SK-N-MC (cell line): ENCODE measurements around the gene KNTC1.
"Not testable (repeated sequence)": the region's sequence is repeated elsewhere in the genome, so short reads cannot be mapped to it uniquely, and the experiment has no call there.

Experiments
- DNase-seq: peaks from one replicate; pipeline ENCODE4 v3.0.0-alpha.2; 2011; ENCODE audit warnings: low read depth, low spot score
- H3K27ac ChIP-seq: fragments of 200-600 bp; sonication (generic); 2 replicates; pipeline ENCODE4 v1.5.1; 2016; ENCODE audit warnings: mixed run types
- H3K36me3 ChIP-seq: fragments of 200-600 bp; sonication (generic); 2 replicates; pipeline ENCODE4 v1.6.1; 2017; ENCODE audit warnings: antibody characterized with exemption, low read length, mixed read lengths; ENCODE audit not compliant: insufficient read depth
- H3K4me3 ChIP-seq: fragments of 200-600 bp; sonication (generic); 2 replicates; pipeline ENCODE4 v1.5.1; 2016
- H3K9ac ChIP-seq: fragments of 200-600 bp; sonication (generic); 2 replicates; pipeline ENCODE4 v1.8.0; 2017; ENCODE audit warnings: mixed run types, mixed read lengths; ENCODE audit not compliant: insufficient read length
- H3K9me3 ChIP-seq: fragments of 200-600 bp; sonication (generic); 2 replicates; pipeline ENCODE4 v1.6.1; 2017; ENCODE audit warnings: low read depth, mild to moderate bottlenecking, antibody characterized with exemption, low read length, moderate library complexity, mixed read lengths
- EZH2 ChIP-seq: fragments of 200-600 bp; sonication (generic); IDR thresholded peaks from one replicate; pipeline ENCODE4 v1.6.1; 2017; ENCODE audit warnings: antibody characterized with exemption
- FOXP2 ChIP-seq: optimal IDR thresholded peaks from 2 replicates; pipeline ENCODE3; 2011; ENCODE audit warnings: mild to moderate bottlenecking, moderate library complexity; ENCODE audit not compliant: insufficient read depth; ENCODE audit errors: extremely low read length, control extremely low read depth
- POLR2AphosphoS5 ChIP-seq: IDR thresholded peaks from 2 replicates; pipeline ENCODE4 v1.6.1; 2012; ENCODE audit warnings: mild to moderate bottlenecking, low read depth, low read length, borderline replicate concordance

KNTC1 gene

GRCh38 chr12:122569288-122569687, 42.2 kb downstream of the KNTC1 start:
- Histone ChIP-seq H3K27ac (no peak overlapping the region), H3K9me3 (no peaks in the 10 kb centered on the region), H3K9ac (no peak overlapping the region), H3K4me3 (no peak overlapping the region), H3K36me3 (peaks cover 73% of the 10 kb centered on the region)
- no peak for DNase-seq
- TF ChIP-seq POLR2AphosphoS5 (no peak), FOXP2 (no peak), EZH2 (no peak)

- not testable (repeated sequence) for DNase-seq, H3K9ac ChIP-seq, H3K27ac ChIP-seq, H3K4me3 ChIP-seq, H3K9me3 ChIP-seq
- peaks cover 74% of the 10 kb centered on the region for H3K36me3 ChIP-seq
These were observed 43.0 kb downstream of the KNTC1 start for GRCh38 chr12:122570006-122570405.

- Histone ChIP-seq H3K9me3 (no peaks in the 10 kb centered on the region), H3K36me3 (peaks cover 83% of the 10 kb centered on the region), H3K4me3 (no peak overlapping the region), H3K9ac (no peak overlapping the region), H3K27ac (no peak overlapping the region)
- TF ChIP-seq FOXP2: no peak
- no peak for TF ChIP-seq EZH2
- DNase-seq: no peak
These were observed 44.8 kb downstream of the KNTC1 start for GRCh38 chr12:122571821-122572220.

- not testable (repeated sequence) for DNase-seq, H3K9ac ChIP-seq, H3K4me3 ChIP-seq, H3K27ac ChIP-seq, H3K9me3 ChIP-seq
- peaks cover 90% of the 10 kb centered on the region for H3K36me3 ChIP-seq
These were observed 56.2 kb downstream of the KNTC1 start for GRCh38 chr12:122583294-122583693.

- H3K9ac ChIP-seq: no peak overlapping the region
- H3K27ac ChIP-seq: no peak overlapping the region
- no peak for DNase-seq
- H3K9me3 ChIP-seq: no peaks in the 10 kb centered on the region
- H3K4me3 ChIP-seq: no peak overlapping the region
- TF ChIP-seq EZH2 (no peak), POLR2AphosphoS5 (no peak), FOXP2 (no peak)
- peaks cover 85% of the 10 kb centered on the region for H3K36me3 ChIP-seq
These were observed 57.3 kb downstream of the KNTC1 start for GRCh38 chr12:122584177-122584863.

GRCh38 chr12:122590990-122591389, 63.9 kb downstream of the KNTC1 start:
- Histone ChIP-seq H3K4me3 (no peak overlapping the region), H3K36me3 (peaks cover 73% of the 10 kb centered on the region), H3K27ac (no peak overlapping the region), H3K9me3 (no peaks in the 10 kb centered on the region), H3K9ac (no peak overlapping the region)
- DNase-seq: no peak
- TF ChIP-seq EZH2: no peak
- no peak for TF ChIP-seq FOXP2
- TF ChIP-seq POLR2AphosphoS5: no peak

GRCh38 chr12:122591966-122592365, 64.9 kb downstream of the KNTC1 start:
- H3K27ac ChIP-seq, H3K9ac ChIP-seq, H3K9me3 ChIP-seq, H3K4me3 ChIP-seq, DNase-seq: not testable (repeated sequence)
- peaks cover 71% of the 10 kb centered on the region for H3K36me3 ChIP-seq

GRCh38 chr12:122592543-122592942, 65.5 kb downstream of the KNTC1 start:
- H3K36me3 ChIP-seq: peaks cover 70% of the 10 kb centered on the region
- H3K9me3 ChIP-seq, H3K4me3 ChIP-seq, H3K9ac ChIP-seq, DNase-seq, H3K27ac ChIP-seq: not testable (repeated sequence)

GRCh38 chr12:122593910-122594309, 66.9 kb downstream of the KNTC1 start:
- TF ChIP-seq EZH2: no peak
- TF ChIP-seq POLR2AphosphoS5: no peak
- TF ChIP-seq FOXP2: no peak
- Histone ChIP-seq H3K27ac (no peak overlapping the region), H3K36me3 (peaks cover 71% of the 10 kb centered on the region), H3K9me3 (no peaks in the 10 kb centered on the region), H3K4me3 (no peak overlapping the region), H3K9ac (no peak overlapping the region)
- no peak for DNase-seq

GRCh38 chr12:122596838-122597237, 69.8 kb downstream of the KNTC1 start:
- Histone ChIP-seq H3K9me3 (no peaks in the 10 kb centered on the region), H3K4me3 (no peak overlapping the region), H3K9ac (no peak overlapping the region), H3K27ac (no peak overlapping the region), H3K36me3 (peaks cover 53% of the 10 kb centered on the region)
- no peak for DNase-seq
- TF ChIP-seq FOXP2 (no peak), EZH2 (no peak), POLR2AphosphoS5 (no peak)
